ENCODE results near the gene PLXNA1. TPM values are rescaled to one million over a fixed set of nuclear protein-coding genes. Genes with fewer than 3 reads are reported as not detected.

The PLXNA1 gene
- total RNA-seq, 1 experiment from 2014 or later: 30.3 TPM

DNA sequence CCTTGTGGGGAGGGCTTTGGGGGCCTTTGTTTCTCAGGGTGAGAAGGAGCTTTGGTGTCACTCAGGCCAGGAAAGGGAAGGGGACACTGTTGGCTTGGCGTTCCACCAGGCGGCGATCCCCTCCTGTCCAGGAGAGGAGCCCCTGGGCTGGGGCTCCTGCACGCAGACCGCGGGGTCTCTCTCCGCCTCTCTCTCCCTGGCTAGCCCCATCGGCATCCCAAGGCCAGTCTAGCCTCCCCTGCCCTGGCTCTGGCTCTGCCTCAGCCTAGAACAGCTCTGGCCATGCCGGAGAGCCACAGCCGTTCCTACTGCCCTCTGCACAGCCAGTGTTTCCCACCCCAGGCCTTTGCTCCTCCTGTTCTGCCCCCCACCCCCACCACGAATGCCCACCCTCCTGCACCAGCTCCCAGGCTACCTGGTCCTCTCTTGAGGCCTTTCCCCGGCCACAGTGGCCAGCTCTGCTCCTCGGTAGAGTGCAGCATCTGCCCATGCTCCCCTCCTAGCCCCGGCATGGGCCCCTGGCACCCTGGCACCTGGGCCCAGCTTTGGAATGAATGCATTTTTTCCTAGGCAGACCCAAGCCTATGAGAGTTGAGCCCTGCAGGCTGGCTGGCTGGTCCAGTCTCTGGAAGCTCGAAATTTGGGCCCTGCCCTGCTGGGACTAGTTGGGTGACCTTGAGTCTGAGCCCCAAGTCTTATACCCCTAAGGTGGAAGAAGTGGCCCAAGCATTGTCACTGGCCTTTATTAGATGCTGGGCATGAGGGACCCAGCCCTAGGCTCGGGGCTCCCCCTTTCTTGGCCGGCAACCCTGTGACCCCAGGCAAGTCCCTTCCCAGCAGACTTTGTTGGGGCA lies 2.4 kb downstream of the PLXNA1 start:
- Histone ChIP-seq H3K36me3 (ENCODE audit: control insufficient read depth in 1 of 2, insufficient read depth in 2 of 2, low read length in 2 of 2) (peaks cover 0 to 6% of the 10 kb centered on the region in 2 experiments; a peak in 1 of 4 replicates), H2AFZ (ENCODE audit: low read depth, low read length, poor library complexity, severe bottlenecking) (no peak overlapping the region), H3K27me3 (ENCODE audit: insufficient read depth, low read length) (no peaks in the 10 kb centered on the region), H3K79me2 (ENCODE audit: insufficient read depth, low read length) (peaks cover 52% of the 10 kb centered on the region), H3K9me3 (ENCODE audit: control insufficient read depth in 1 of 2, insufficient read depth in 1 of 2, low read depth in 1 of 2, low read length in 2 of 2) (no peaks in the 10 kb centered on the region), H3K4me2 (ENCODE audit: low read length) (no peak overlapping the region), H3K4me3 (replicated peaks in 1 of 2; ENCODE audit: low read depth in 1 of 2, low read length in 2 of 2) (no peak overlapping the region), H3K9me2 (ENCODE audit: insufficient read depth) (no peaks in the 10 kb centered on the region), H3K4me1 (ENCODE audit: control insufficient read depth in 1 of 2, insufficient read depth in 2 of 2, low read length in 2 of 2) (peaks cover 2 to 19% of the 10 kb centered on the region in 2 experiments; a peak in 3 of 4 replicates), H3K27ac (ENCODE audit: low read depth, low read length) (no peak overlapping the region; the same call in 1 of the 2 replicates), H3K9ac (ENCODE audit: low read length) (no peak overlapping the region), H4K20me1 (ENCODE audit: insufficient read depth) (no peaks in the 10 kb centered on the region)
- DNase-seq (ENCODE audit: low read depth, low spot score) (no peak), ATAC-seq (no peak)
- CTCF ChIA-PET: no interaction called here
- TF ChIP-seq YY1 (IDR thresholded peaks at IDR 0.05; ENCODE audit: extremely low read depth, insufficient replicate concordance, low read depth, low read length): no peak
- RAD21 ChIA-PET (ENCODE audit: low non-redundant PET in 1 of 2, low total read pairs in 2 of 2, uncharacterized antibody in 2 of 2, unreplicated experiment in 2 of 2): no interaction called here
- BruUV-seq (replicated peaks): no TSS peak
- intact Hi-C loops (cut with micrococcal nuclease): loop anchor here (10.0 kb wide), 1 partner anchor 469 kb away; no protein-coding TSS in a partner anchor
- POLR2A ChIA-PET: interaction anchor here (0.8 kb wide), 1 partner anchor 59 kb away, joined by 5 read pairs; no protein-coding TSS in a partner anchor

DNA sequence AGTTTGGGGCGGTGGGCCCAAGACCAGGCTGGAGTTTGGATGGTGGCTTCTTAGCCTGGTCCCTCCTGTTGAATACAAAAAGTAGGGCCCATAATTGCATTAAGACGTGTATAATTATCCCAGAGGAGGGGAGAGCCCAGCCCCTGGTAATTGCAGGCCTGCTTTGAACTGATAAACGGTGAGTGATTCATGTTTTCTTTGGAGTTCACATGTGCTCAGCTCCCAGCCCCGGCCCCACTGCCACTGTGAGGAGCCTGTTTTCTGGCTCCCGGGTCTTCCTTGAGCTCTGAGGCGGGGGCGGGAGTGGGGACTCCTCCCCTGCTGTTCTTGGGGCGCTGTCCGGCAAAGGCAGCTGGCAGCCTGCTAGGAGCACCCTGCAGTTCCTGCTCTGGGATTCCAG lies 3.1 kb downstream of the PLXNA1 start:
- no peak overlapping the region for H2AFZ ChIP-seq (ENCODE audit: low read depth, low read length, poor library complexity, severe bottlenecking)
- RAD21 ChIA-PET (ENCODE audit: low non-redundant PET in 1 of 2, low total read pairs in 2 of 2, uncharacterized antibody in 2 of 2, unreplicated experiment in 2 of 2): no interaction called here
- DNase-seq (ENCODE audit: low read depth, low spot score) (no peak), ATAC-seq (no peak)
- H3K9ac ChIP-seq (ENCODE audit: low read length): no peak overlapping the region
- BruUV-seq (replicated peaks): no TSS peak
- intact Hi-C loops (cut with micrococcal nuclease): loop anchor here (10.0 kb wide), 1 partner anchor 469 kb away; no protein-coding TSS in a partner anchor
- no peaks in the 10 kb centered on the region for H3K9me3 ChIP-seq (ENCODE audit: control insufficient read depth in 1 of 2, insufficient read depth in 1 of 2, low read depth in 1 of 2, low read length in 2 of 2)
- POLR2A ChIA-PET: interaction anchor here (0.8 kb wide), 1 partner anchor 58 kb away, joined by 5 read pairs; no protein-coding TSS in a partner anchor
- H3K27me3 ChIP-seq (ENCODE audit: insufficient read depth, low read length): no peaks in the 10 kb centered on the region
- H3K36me3 ChIP-seq (ENCODE audit: control insufficient read depth in 1 of 2, insufficient read depth in 2 of 2, low read length in 2 of 2): peaks cover 0 to 10% of the 10 kb centered on the region in 2 experiments; a peak in 2 of 4 replicates
- CTCF ChIA-PET: no interaction called here
- no peak overlapping the region for H3K4me3 ChIP-seq (replicated peaks in 1 of 2; ENCODE audit: low read depth in 1 of 2, low read length in 2 of 2)
- peaks cover 2 to 19% of the 10 kb centered on the region in 2 experiments; a peak in 3 of 4 replicates for H3K4me1 ChIP-seq (ENCODE audit: control insufficient read depth in 1 of 2, insufficient read depth in 2 of 2, low read length in 2 of 2)
- peaks cover 56% of the 10 kb centered on the region for H3K79me2 ChIP-seq (ENCODE audit: insufficient read depth, low read length)
- H3K9me2 ChIP-seq (ENCODE audit: insufficient read depth): no peaks in the 10 kb centered on the region
- no peak overlapping the region for H3K27ac ChIP-seq (ENCODE audit: low read depth, low read length)
- H4K20me1 ChIP-seq (ENCODE audit: insufficient read depth): no peaks in the 10 kb centered on the region
- no peak overlapping the region for H3K4me2 ChIP-seq (ENCODE audit: low read length)
- no peak for TF ChIP-seq MAX (IDR thresholded peaks at IDR 0.05)
- TF ChIP-seq RAD21 (IDR thresholded peaks at IDR 0.05; ENCODE audit: low read depth): no peak
- no peak for TF ChIP-seq EZH2phosphoT487 (IDR thresholded peaks at IDR 0.05; ENCODE audit: borderline replicate concordance)
- no peak for TF ChIP-seq SIN3A (IDR thresholded peaks at IDR 0.05; ENCODE audit: low read depth)
- TF ChIP-seq, protein P1, sequence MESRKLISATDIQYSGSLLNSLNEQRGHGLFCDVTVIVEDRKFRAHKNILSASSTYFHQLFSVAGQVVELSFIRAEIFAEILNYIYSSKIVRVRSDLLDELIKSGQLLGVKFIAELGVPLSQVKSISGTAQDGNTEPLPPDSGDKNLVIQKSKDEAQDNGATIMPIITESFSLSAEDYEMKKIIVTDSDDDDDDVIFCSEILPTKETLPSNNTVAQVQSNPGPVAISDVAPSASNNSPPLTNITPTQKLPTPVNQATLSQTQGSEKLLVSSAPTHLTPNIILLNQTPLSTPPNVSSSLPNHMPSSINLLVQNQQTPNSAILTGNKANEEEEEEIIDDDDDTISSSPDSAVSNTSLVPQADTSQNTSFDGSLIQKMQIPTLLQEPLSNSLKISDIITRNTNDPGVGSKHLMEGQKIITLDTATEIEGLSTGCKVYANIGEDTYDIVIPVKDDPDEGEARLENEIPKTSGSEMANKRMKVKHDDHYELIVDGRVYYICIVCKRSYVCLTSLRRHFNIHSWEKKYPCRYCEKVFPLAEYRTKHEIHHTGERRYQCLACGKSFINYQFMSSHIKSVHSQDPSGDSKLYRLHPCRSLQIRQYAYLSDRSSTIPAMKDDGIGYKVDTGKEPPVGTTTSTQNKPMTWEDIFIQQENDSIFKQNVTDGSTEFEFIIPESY (IDR thresholded peaks at IDR 0.05; ENCODE audit: extremely low read depth, insufficient replicate concordance, low read length): no peak
- TF ChIP-seq, protein P2, sequence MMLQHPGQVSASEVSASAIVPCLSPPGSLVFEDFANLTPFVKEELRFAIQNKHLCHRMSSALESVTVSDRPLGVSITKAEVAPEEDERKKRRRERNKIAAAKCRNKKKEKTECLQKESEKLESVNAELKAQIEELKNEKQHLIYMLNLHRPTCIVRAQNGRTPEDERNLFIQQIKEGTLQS (IDR thresholded peaks at IDR 0.05): no peak
- no peak for TF ChIP-seq JUND (IDR thresholded peaks at IDR 0.05)
- TF ChIP-seq, protein P3, sequence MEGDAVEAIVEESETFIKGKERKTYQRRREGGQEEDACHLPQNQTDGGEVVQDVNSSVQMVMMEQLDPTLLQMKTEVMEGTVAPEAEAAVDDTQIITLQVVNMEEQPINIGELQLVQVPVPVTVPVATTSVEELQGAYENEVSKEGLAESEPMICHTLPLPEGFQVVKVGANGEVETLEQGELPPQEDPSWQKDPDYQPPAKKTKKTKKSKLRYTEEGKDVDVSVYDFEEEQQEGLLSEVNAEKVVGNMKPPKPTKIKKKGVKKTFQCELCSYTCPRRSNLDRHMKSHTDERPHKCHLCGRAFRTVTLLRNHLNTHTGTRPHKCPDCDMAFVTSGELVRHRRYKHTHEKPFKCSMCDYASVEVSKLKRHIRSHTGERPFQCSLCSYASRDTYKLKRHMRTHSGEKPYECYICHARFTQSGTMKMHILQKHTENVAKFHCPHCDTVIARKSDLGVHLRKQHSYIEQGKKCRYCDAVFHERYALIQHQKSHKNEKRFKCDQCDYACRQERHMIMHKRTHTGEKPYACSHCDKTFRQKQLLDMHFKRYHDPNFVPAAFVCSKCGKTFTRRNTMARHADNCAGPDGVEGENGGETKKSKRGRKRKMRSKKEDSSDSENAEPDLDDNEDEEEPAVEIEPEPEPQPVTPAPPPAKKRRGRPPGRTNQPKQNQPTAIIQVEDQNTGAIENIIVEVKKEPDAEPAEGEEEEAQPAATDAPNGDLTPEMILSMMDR (IDR thresholded peaks at IDR 0.05 in 2 of 3, conservative IDR thresholded peaks at IDR 0.05 in 1 of 3; ENCODE audit: borderline replicate concordance in 1 of 3, insufficient read depth in 1 of 3, low read depth in 2 of 3, low read length in 2 of 3): no peak
- TF ChIP-seq ZNF274 (IDR thresholded peaks at IDR 0.05; ENCODE audit: low read depth, low read length): no peak
- TF ChIP-seq POLR2A (IDR thresholded peaks at IDR 0.05; ENCODE audit: borderline replicate concordance, extremely low read depth, insufficient read depth, insufficient read length): no peak
